Measurements from ENCODE around the gene PTER. TPM values are rescaled to one million over a fixed set of nuclear protein-coding genes. Genes with fewer than 3 reads are reported as not detected.

The PTER gene
- total and polyA plus RNA-seq, 11 donors, result 3.4 to 19.3 (median 12.9) TPM

DNA sequence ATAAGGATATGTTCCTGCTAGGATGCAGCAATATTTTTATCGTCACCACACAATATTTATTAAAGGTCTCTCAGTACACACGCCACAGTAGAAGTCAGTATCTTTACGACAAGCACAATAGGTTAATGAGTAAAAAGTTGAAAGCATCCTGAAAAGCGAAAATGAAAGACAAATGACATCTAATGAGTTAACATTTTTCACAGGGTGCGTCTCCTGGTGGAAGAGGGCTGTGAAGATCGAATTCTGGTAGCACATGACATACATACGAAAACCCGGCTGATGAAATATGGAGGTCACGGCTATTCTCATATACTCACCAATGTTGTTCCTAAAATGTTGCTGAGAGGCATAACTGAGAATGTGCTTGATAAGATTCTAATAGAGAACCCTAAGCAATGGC, 74.0 kb downstream of the PTER start:
- Histone ChIP-seq H3K4me1 (no peaks in the 10 kb centered on the region), H3K27me3 (no peaks in the 10 kb centered on the region), H3K36me3 (peaks cover 0 to 20% (median 0%) of the 10 kb centered on the region in 9 donors), H3K9me3 (no peaks in the 10 kb centered on the region), H3K27ac (no peak overlapping the region), H3K4me3 (no peak overlapping the region)
- TF ChIP-seq, protein P1, sequence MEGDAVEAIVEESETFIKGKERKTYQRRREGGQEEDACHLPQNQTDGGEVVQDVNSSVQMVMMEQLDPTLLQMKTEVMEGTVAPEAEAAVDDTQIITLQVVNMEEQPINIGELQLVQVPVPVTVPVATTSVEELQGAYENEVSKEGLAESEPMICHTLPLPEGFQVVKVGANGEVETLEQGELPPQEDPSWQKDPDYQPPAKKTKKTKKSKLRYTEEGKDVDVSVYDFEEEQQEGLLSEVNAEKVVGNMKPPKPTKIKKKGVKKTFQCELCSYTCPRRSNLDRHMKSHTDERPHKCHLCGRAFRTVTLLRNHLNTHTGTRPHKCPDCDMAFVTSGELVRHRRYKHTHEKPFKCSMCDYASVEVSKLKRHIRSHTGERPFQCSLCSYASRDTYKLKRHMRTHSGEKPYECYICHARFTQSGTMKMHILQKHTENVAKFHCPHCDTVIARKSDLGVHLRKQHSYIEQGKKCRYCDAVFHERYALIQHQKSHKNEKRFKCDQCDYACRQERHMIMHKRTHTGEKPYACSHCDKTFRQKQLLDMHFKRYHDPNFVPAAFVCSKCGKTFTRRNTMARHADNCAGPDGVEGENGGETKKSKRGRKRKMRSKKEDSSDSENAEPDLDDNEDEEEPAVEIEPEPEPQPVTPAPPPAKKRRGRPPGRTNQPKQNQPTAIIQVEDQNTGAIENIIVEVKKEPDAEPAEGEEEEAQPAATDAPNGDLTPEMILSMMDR (IDR thresholded peaks at IDR 0.05), result no peak
- no peak for TF ChIP-seq POLR2A (IDR thresholded peaks at IDR 0.05)
- WGBS, 4 donors, result 90 to 94% (median 93%) methylated on average over 9 of the region's 9 CpGs
- DNase-seq (no peak), ATAC-seq (no peak)
- intact Hi-C loops (cut with DNase I), result no loop called here

DNA sequence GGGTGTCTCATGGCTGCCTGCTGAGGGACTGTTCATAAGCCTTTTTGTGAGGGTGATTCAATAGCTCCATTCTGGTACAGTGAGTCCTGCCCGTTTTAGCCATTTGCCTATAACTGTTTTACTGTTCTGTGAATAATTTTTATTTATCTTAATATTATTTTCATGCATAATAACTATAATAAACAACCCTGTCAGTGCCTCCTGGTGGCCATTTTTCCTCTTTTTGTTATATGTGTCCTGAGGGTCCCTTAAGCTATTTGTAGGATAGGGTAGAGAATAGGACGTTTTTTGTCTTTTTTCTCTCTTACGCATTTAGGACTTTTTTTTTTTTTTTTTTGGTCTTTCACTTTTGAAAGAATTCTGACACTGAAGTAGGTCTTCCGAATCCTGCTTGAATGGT, 82.0 kb downstream of the PTER start:
- no peaks in the 10 kb centered on the region for H3K36me3 ChIP-seq

DNA sequence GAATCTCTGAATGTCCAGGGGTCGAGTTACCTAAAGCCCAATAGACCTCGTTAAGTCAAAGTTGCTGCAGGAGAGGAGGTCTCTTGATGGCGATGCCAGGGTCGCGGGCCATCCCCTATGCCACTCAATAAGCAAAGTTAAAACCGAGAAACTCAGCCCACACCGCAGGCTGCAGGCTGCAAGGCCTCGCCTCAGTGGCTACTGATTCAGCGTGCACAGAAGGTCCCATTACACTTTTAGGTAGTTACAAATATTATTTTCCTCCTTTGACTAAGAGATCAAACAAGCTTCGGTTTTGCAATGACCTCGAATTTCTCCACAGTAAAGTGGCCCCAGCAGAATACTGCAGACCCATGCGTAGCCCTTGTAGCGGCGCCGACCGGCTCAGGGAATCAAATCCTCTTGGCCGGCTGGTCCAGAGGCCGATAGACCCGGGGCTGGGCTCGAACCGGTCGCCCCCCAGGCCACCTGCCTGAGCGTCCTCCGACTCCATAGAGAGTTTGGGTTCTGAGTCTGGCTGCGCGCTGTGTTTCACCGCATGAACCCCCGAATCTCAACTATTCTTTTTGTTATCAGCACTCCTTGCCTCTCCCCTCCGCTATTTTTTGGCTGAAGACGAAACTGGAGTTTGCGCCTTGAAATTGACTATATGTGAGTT, 82.6 kb downstream of the PTER start:
- TF ChIP-seq, protein P1 (IDR thresholded peaks at IDR 0.05), result no peak
- no peak for TF ChIP-seq POLR2A (IDR thresholded peaks at IDR 0.05)
- Histone ChIP-seq H3K36me3 (no peaks in the 10 kb centered on the region), H3K4me1 (peaks cover 0 to 28% (median 10%) of the 10 kb centered on the region in 12 donors), H3K4me3 (peak overlapping the region in 3 of 12 donors; percentile 31 to 59 (median 59)), H3K27me3 (peaks cover 12 to 44% (median 25%) of the 10 kb centered on the region in 9 donors), H3K9me3 (no peaks in the 10 kb centered on the region), H3K27ac (no peak overlapping the region)
- 38 to 50% (median 42%) methylated on average over 29 to 31 of the region's 31 CpGs for WGBS, 4 donors
- intact Hi-C loops (cut with DNase I), result no loop called here
- DNase-seq (no peak), ATAC-seq (no peak)

More for the DNA sequence above, 82.0 kb downstream of the PTER start:
- Histone ChIP-seq H3K4me1 (peaks cover 0 to 28% (median 10%) of the 10 kb centered on the region in 12 donors), H3K27me3 (peaks cover 12 to 44% (median 25%) of the 10 kb centered on the region in 9 donors), H3K27ac (no peak overlapping the region), H3K9me3 (no peaks in the 10 kb centered on the region), H3K4me3 (no peak overlapping the region)
- DNase-seq, result no peak
- WGBS, 4 donors, result 75 to 85% (median 81%) methylated on average over 4 of the region's 4 CpGs
- intact Hi-C loops (cut with DNase I), result no loop called here
- ATAC-seq, result no peak
- no peak for TF ChIP-seq POLR2A (IDR thresholded peaks at IDR 0.05)
- TF ChIP-seq, protein P1 (IDR thresholded peaks at IDR 0.05), result peak in 3 of 12 donors; percentile 16 to 21 (median 16)

DNA sequence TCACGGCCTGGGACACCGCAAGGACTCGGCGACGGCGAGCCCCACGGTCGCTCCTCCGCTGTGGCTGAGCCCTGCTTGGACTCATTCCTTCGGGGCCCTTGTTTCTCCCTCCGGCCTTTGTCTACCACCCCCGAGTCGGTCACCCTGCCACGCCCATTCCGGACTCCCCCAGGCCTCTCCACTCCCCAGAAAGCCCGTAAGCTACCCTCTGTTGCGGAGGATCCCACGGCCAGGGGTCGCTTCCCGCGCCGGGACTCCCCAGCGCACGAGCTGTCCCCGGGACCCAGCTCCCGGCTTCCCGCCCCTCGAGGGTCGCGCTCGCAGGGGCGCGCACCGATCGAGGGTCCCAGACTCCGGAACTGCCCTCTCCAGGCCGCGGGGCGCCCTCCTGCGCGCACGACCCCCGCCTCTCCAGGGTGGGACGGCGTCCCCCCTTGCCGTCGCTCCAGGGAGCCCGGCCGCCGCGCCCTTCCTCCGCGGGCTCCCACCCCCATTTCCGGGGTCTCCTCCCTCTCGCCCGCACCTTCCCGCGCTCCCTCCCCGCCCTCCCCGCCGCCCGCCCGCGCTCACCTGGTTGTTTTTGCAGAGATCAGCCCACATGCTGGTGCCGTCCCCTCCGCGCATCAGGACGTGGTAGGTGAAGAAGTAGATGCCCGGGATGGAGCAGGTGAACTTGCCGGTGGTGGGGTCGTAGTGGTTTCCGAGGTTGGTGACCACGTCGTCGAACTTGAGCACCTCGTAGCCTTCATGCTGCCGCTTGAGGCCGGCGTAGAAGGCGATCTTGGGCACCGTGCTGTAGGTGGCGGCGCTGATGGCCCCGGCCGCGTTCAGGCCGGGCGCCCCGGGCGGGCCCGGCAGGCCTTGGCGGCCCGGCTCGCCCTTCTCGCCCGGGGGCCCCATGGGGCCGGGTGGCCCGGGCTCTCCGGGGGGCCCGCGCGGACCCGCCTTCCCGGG, 83.4 kb downstream of the PTER start:
- ATAC-seq (peak in 2 of 4 donors; percentile 20 to 24), DNase-seq (no peak)
- H3K9me3 ChIP-seq, result no peaks in the 10 kb centered on the region
- H3K27me3 ChIP-seq, result peaks cover 12 to 45% (median 25%) of the 10 kb centered on the region in 9 donors
- intact Hi-C loops (cut with DNase I), result no loop called here
- TF ChIP-seq, protein P1 (IDR thresholded peaks at IDR 0.05), result no peak
- no peak for TF ChIP-seq POLR2A (IDR thresholded peaks at IDR 0.05)
- 3 to 6% (median 4%) methylated on average over 65 to 104 of the region's 104 CpGs for WGBS, 4 donors
- H3K4me3 ChIP-seq, result peak overlapping the region in 11 of 12 donors; percentile 34 to 61 (median 53)
- H3K4me1 ChIP-seq, result peaks cover 0 to 28% (median 10%) of the 10 kb centered on the region in 12 donors
- no peak overlapping the region for H3K27ac ChIP-seq
- no peaks in the 10 kb centered on the region for H3K36me3 ChIP-seq
